PFSK-1 (cell line): Measurements from ENCODE around the gene ZNF25.

Source experiments
- FOXP2 ChIP-seq: optimal IDR thresholded peaks from 2 replicates; pipeline ENCODE3; 2011; ENCODE audit warnings: borderline replicate concordance, control low read depth, inconsistent platforms; ENCODE audit not compliant: insufficient read depth; ENCODE audit errors: extremely low read length, extremely low read depth
- POLR2AphosphoS5 ChIP-seq: IDR thresholded peaks from 2 replicates; pipeline ENCODE4 v1.6.1; 2012; ENCODE audit warnings: low read depth, mild to moderate bottlenecking, control low read depth, low read length, moderate library complexity
- REST ChIP-seq, 2 experiments: IDR thresholded peaks; 2 replicates each; pipeline versions ENCODE4 v1.6.1 to v1.8.0; 2011 to 2012; ENCODE audit warnings: low read depth in 2 of 2, low read length in 2 of 2, control low read depth in 1 of 2, inconsistent platforms in 1 of 2, mild to moderate bottlenecking in 1 of 2, moderate library complexity in 1 of 2; ENCODE audit not compliant: insufficient read depth in 1 of 2
- SIN3A ChIP-seq: IDR thresholded peaks from 2 replicates; pipeline ENCODE4 v1.6.1; 2012; ENCODE audit warnings: mild to moderate bottlenecking, low read length, moderate library complexity, borderline replicate concordance; ENCODE audit not compliant: insufficient read depth
- TAF1 ChIP-seq: IDR thresholded peaks from 2 replicates; pipeline ENCODE4 v1.6.1; 2012; ENCODE audit warnings: low read length, control low read depth, borderline replicate concordance; ENCODE audit not compliant: insufficient read depth

The ZNF25 gene

GRCh38 chr10:37957841-37958240, 18.6 kb downstream of the ZNF25 start:
- TF ChIP-seq REST (IDR thresholded peaks at IDR 0.05; ENCODE audit: insufficient read depth in 1 of 2, low read depth in 2 of 2, low read length in 2 of 2) (no peak), POLR2AphosphoS5 (no peak), TAF1 (no peak), SIN3A (no peak), FOXP2 (no peak)

GRCh38 chr10:37952926-37953325, 23.5 kb downstream of the ZNF25 start:
- no peak for TF ChIP-seq FOXP2

GRCh38 chr10:37952043-37952755, 24.2 kb downstream of the ZNF25 start:
- TF ChIP-seq POLR2AphosphoS5 (no peak), TAF1 (no peak), FOXP2 (no peak), REST (IDR thresholded peaks at IDR 0.05; ENCODE audit: insufficient read depth in 1 of 2, low read depth in 2 of 2, low read length in 2 of 2) (no peak), SIN3A (no peak)

GRCh38 chr10:37948210-37948609, 28.2 kb downstream of the ZNF25 start:
- TF ChIP-seq FOXP2 (no peak), REST (IDR thresholded peaks at IDR 0.05; ENCODE audit: insufficient read depth in 1 of 2, low read depth in 2 of 2, low read length in 2 of 2) (no peak), TAF1 (no peak), SIN3A (no peak), POLR2AphosphoS5 (no peak)

GRCh38 chr10:37947526-37947925, 28.9 kb downstream of the ZNF25 start:
- TF ChIP-seq SIN3A = no peak
- TF ChIP-seq TAF1 = no peak
- no peak for TF ChIP-seq FOXP2
- no peak for TF ChIP-seq POLR2AphosphoS5
- TF ChIP-seq REST (IDR thresholded peaks at IDR 0.05; ENCODE audit: insufficient read depth in 1 of 2, low read depth in 2 of 2, low read length in 2 of 2) = no peak
